GM23338 (cell line): Measurements from ENCODE around the gene CDIPT. TPM values are rescaled to one million over a fixed set of nuclear protein-coding genes. Genes with fewer than 3 reads are reported as not detected.

Experiments used
- ATAC-seq: fragments of 200-7000 bp; cut with Tn5 transposase; 3 replicates; pipeline ENCODE4 v1.9.1; 2020
- DNase-seq: peaks from one replicate; pipeline ENCODE4 v3.0.0-alpha.2; 2015; ENCODE audit warnings: low spot score
- H2AFZ ChIP-seq: fragments of 200-600 bp; sonication (generic); 2 replicates; pipeline ENCODE4 v1.8.0; 2016; ENCODE audit warnings: antibody characterized with exemption, mild to moderate bottlenecking, moderate library complexity
- H3F3A ChIP-seq: fragments of 200-600 bp; sonication (generic); replicated peaks from 2 replicates; pipeline ENCODE4 v1.8.0; 2017; ENCODE audit warnings: antibody characterized with exemption, mixed run types, low read depth
- H3K27ac ChIP-seq: fragments of 200-600 bp; sonication (generic); 2 replicates; pipeline ENCODE4 v1.6.1; 2016; ENCODE audit warnings: low read depth
- H3K27me3 ChIP-seq: fragments of 200-600 bp; sonication (generic); 2 replicates; pipeline ENCODE4 v1.8.0; 2016; ENCODE audit warnings: mild to moderate bottlenecking, mixed run types, moderate library complexity; ENCODE audit not compliant: insufficient read depth
- H3K36me3 ChIP-seq: fragments of 200-600 bp; sonication (generic); 2 replicates; pipeline ENCODE4 v1.8.0; 2016; ENCODE audit warnings: mild to moderate bottlenecking; ENCODE audit not compliant: insufficient read depth
- H3K4me1 ChIP-seq: fragments of 200-600 bp; sonication (generic); 2 replicates; pipeline ENCODE4 v1.8.0; 2016; ENCODE audit warnings: mild to moderate bottlenecking, moderate library complexity; ENCODE audit not compliant: insufficient read depth
- H3K4me2 ChIP-seq: fragments of 200-600 bp; sonication (generic); 2 replicates; pipeline ENCODE4 v1.7.1; 2017; ENCODE audit warnings: mixed run types
- H3K4me3 ChIP-seq: fragments of 200-600 bp; sonication (generic); 2 replicates; pipeline ENCODE4 v1.6.1; 2016; ENCODE audit warnings: mixed run types
- H3K79me2 ChIP-seq: fragments of 200-600 bp; sonication (generic); replicated peaks from 2 replicates; pipeline ENCODE4 v1.8.0; 2017; ENCODE audit warnings: mild to moderate bottlenecking; ENCODE audit not compliant: insufficient read depth
- H3K9me2 ChIP-seq: fragments of 200-600 bp; sonication (generic); 2 replicates; pipeline ENCODE4 v1.8.0; 2017; ENCODE audit not compliant: insufficient read depth
- H4K20me1 ChIP-seq: fragments of 200-600 bp; sonication (generic); replicated peaks from 2 replicates; pipeline ENCODE4 v1.8.0; 2017; ENCODE audit warnings: mild to moderate bottlenecking; ENCODE audit not compliant: insufficient read depth
- H3K27ac Mint-ChIP-seq: 2 replicates; pipeline ENCODE4 v1.8.0; 2020; ENCODE audit warnings: inconsistent platforms, mild to moderate bottlenecking, moderate library complexity, mixed read lengths
- H3K27me3 Mint-ChIP-seq: 3 replicates; pipeline ENCODE4 v1.8.0; 2022; ENCODE audit warnings: low read depth, mild to moderate bottlenecking, moderate library complexity, mixed read lengths, inconsistent platforms; ENCODE audit not compliant: insufficient read depth, poor library complexity
- H3K36me3 Mint-ChIP-seq: 3 replicates; pipeline ENCODE4 v1.8.0; 2021; ENCODE audit warnings: low read depth, mild to moderate bottlenecking, inconsistent platforms, moderate library complexity, mixed read lengths
- H3K4me1 Mint-ChIP-seq: 3 replicates; pipeline ENCODE4 v1.8.0; 2020; ENCODE audit warnings: mild to moderate bottlenecking, inconsistent platforms, mixed read lengths
- H3K4me3 Mint-ChIP-seq: 3 replicates; pipeline ENCODE4 v1.8.0; 2021; ENCODE audit warnings: moderate library complexity, mild to moderate bottlenecking, inconsistent platforms, mixed read lengths
- H3K9me3 Mint-ChIP-seq: 3 replicates; pipeline ENCODE4 v1.8.0; 2020; ENCODE audit warnings: moderate library complexity, mild to moderate bottlenecking, inconsistent platforms, mixed read lengths
- CREB1 ChIP-seq: fragments of 250-450 bp; sonication (Bioruptor Pico); IDR thresholded peaks from 2 replicates; pipeline ENCODE4 v1.5.0; 2020; ENCODE audit warnings: low read depth, mild to moderate bottlenecking, moderate library complexity
- CTCF ChIP-seq, 2 experiments: fragments of 200-600 bp in 1 of 2; sonication (generic) in 1 of 2; conservative IDR thresholded peaks; 2 replicates each; pipeline versions ENCODE4 v1.5.1 to v1.6.1; 2016 to 2017; ENCODE audit warnings: antibody characterized with exemption in 2 of 2, low read depth in 2 of 2, mild to moderate bottlenecking in 2 of 2, moderate library complexity in 1 of 2
- ETS1 ChIP-seq: IDR thresholded peaks from 2 replicates; pipeline ENCODE4 v1.6.1; 2016; ENCODE audit warnings: antibody characterized with exemption
- EZH2 ChIP-seq: fragments of 200-600 bp; sonication (generic); IDR thresholded peaks from one replicate; pipeline ENCODE4 v1.8.0; 2017; ENCODE audit warnings: antibody characterized with exemption, mild to moderate bottlenecking, low read depth; ENCODE audit not compliant: unreplicated experiment
- EZH2phosphoT487 ChIP-seq: fragments of 200-600 bp; sonication (generic); IDR thresholded peaks from one replicate; pipeline ENCODE4 v1.8.1; 2018; ENCODE audit warnings: antibody characterized with exemption; ENCODE audit not compliant: unreplicated experiment
- JUNB ChIP-seq: IDR thresholded peaks from one replicate; pipeline ENCODE4 v1.6.1; 2016; ENCODE audit warnings: antibody characterized with exemption; ENCODE audit not compliant: unreplicated experiment
- NANOG ChIP-seq: IDR thresholded peaks from 2 replicates; pipeline ENCODE4 v1.6.1; 2016; ENCODE audit warnings: antibody characterized with exemption, borderline replicate concordance
- POLR2AphosphoS5 ChIP-seq: IDR thresholded peaks from 2 replicates; pipeline ENCODE4 v1.6.1; 2016; ENCODE audit warnings: antibody characterized with exemption, low read depth
- REST ChIP-seq: IDR thresholded peaks from one replicate; pipeline ENCODE4 v1.6.1; 2018; ENCODE audit warnings: antibody characterized with exemption; ENCODE audit not compliant: unreplicated experiment
- STAT1 ChIP-seq: IDR thresholded peaks from one replicate; pipeline ENCODE4 v1.6.1; 2016; ENCODE audit warnings: antibody characterized with exemption; ENCODE audit not compliant: unreplicated experiment
- ZNF114 ChIP-seq: fragments of 250-450 bp; sonication (Bioruptor Pico); IDR thresholded peaks from 2 replicates; pipeline ENCODE4 v1.5.0; 2020; ENCODE audit warnings: mild to moderate bottlenecking, moderate library complexity
- ZNF331 ChIP-seq: fragments of 250-450 bp; sonication (Bioruptor Pico); IDR thresholded peaks from 2 replicates; pipeline ENCODE4 v1.5.0; 2020; ENCODE audit warnings: low read depth, mild to moderate bottlenecking, moderate library complexity
- ZNF462 ChIP-seq: fragments of 250-450 bp; sonication (Bioruptor Pico); IDR thresholded peaks from 2 replicates; pipeline ENCODE4 v1.5.0; 2020; ENCODE audit warnings: mild to moderate bottlenecking, moderate library complexity
- polyA plus RNA-seq: library from polyadenylated mRNA; unstranded; fragments of >200 nt; fragmentation: Nextera tagmentation; extraction: Ambion mirVana; gene quantifications from 2 replicates; pipeline ENCODE4 v1.2.1, GENCODE V29; 2016
- total RNA-seq: library from RNA; depleted of rRNA; stranded (reverse); fragments of >200 nt; shearing (Covaris generic); gene quantifications from 2 replicates; pipeline ENCODE4 v1.2.3, GENCODE V29; 2014

Gene CDIPT
- total and polyA plus RNA-seq, 2 experiments from 2014 or later = 36.2 to 78.1 TPM

- peak overlapping the region; percentile 100 for H3K4me3 ChIP-seq
- H3K4me2 ChIP-seq = peak overlapping the region; percentile 98
- H3K4me1 ChIP-seq = peaks cover 53% of the 10 kb centered on the region
- Mint-ChIP-seq H3K27me3 (peaks cover 35% of the 10 kb centered on the region), H3K36me3 (peaks cover 36% of the 10 kb centered on the region), H3K27ac (peak overlapping the region; percentile 63), H3K9me3 (peaks cover 4% of the 10 kb centered on the region; the same call in 1 of the 3 replicates), H3K4me3 (peak overlapping the region; percentile 96), H3K4me1 (peaks cover 57% of the 10 kb centered on the region)
- H3K27ac ChIP-seq = peak overlapping the region; percentile 78
- no peaks in the 10 kb centered on the region for H3K27me3 ChIP-seq
- H3F3A ChIP-seq = peaks cover 38% of the 10 kb centered on the region
- TF ChIP-seq CREB1 (no peak), EZH2phosphoT487 (no peak), STAT1 (no peak), POLR2AphosphoS5 (no peak), CTCF (conservative IDR thresholded peaks at IDR 0.05; ENCODE audit: low read depth in 2 of 2) (no peak), REST (no peak), EZH2 (no peak), ZNF114 (CRISPR knock-in tag) (no peak), ETS1 (no peak), NANOG (no peak), ZNF331 (no peak), ZNF462 (CRISPR knock-in tag) (no peak), JUNB (no peak)
- peak overlapping the region; percentile 69; the same call in 1 of the 2 replicates for H2AFZ ChIP-seq
- no peaks in the 10 kb centered on the region for H3K9me2 ChIP-seq
- ATAC-seq = no peak
- DNase-seq = peak; percentile 71
- peaks cover 23% of the 10 kb centered on the region for H3K79me2 ChIP-seq
- H3K36me3 ChIP-seq = peaks cover 13% of the 10 kb centered on the region
- H4K20me1 ChIP-seq = 0 out of 2 replicates have a peak, but pooled peaks cover 2% of the 10 kb centered on the region
Measured at GRCh38 chr16:29815032-29815721, 47.8 kb downstream of the CDIPT start.
